Measurements from ENCODE around the gene TMEM101.
"Not testable (repeated sequence)": the region's sequence is repeated elsewhere in the genome, so short reads cannot be mapped to it uniquely, and the experiment has no call there.

TMEM101 gene

DNA sequence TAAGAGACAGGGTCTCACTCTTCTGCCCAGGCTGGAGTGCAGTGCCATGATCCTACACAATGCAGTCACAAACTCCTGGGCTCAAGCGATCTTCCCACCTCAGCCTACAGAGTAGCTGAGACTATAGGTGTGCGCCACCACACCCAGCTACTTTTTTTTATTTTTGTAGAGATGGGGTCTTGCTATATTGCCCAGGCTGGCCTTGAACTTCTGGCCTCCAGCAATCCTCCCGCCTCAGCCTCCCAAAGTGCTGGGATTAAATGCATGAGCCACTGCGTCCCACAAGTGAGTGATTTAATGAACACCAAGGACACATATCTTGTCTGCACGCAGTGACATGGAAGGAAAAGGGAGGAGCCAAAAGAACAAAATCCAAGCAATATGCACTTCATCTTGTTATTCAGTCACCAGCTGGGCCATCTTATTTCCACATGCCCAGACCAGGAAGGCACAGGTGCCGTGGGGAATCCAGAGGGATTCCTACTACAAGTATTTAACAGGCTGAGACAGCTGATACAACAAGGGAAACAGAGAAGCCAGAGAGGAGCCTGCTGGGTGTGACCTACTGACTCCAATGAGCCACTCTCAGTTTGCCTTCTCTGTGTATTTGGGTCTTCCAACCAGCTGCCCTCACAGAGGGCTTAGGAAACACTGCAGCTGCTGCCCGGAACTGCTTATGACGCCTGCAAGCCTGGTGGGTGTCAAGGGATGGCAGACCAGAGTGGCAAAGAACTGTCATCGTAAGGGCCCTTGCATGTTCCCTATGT is 34.7 kb upstream of the TMEM101 start:
- no peak overlapping the region for H3K4me3 ChIP-seq (ENCODE audit: low read depth, low read length)
- DNase-seq (ENCODE audit: low read depth), result no peak
- no peak for TF ChIP-seq CTCF (conservative IDR thresholded peaks at IDR 0.05; ENCODE audit: low read depth, low read length)

DNA sequence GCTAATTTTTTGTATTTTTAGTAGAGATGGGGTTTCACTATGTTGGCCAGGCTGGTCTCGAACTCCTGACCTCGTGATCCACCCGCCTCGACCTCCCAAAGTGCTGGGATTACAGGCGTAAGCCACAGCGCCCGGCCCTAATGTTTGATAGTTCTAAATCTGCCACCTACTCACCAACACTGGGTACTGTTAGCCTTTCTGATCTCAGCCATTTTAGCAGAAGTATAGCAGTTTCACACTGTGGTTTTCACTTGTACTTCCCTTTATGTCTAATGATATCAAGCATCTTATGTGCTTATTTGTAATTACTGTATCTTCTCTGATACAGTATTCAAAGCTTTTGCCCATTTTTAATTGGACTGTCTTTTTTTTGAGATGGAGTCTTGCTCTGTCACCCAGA is 32.1 kb upstream of the TMEM101 start:
- DNase-seq (ENCODE audit: low read depth); H3K4me3 ChIP-seq (ENCODE audit: low read depth, low read length): not testable (repeated sequence)

DNA sequence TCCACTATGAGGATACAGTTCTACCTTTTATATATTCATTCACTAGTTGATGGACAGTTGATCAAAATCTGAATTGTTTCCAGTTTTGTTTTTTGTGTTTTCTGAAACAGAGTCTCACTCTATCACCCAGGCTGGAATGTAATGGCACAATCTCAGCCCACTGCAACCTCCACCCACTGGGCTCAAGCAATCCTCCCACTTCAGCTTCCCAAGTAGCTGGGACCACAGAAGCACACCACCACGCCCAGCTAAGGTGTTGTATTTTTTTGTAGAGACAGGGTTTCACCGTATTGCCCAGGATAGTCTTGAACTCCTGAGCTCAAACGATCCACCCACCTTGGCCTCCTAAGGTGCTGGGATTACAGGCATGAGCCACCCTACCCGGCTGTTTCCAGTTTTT is 30.7 kb upstream of the TMEM101 start:
- DNase-seq (ENCODE audit: low read depth), result no peak
- H3K4me3 ChIP-seq (ENCODE audit: low read depth, low read length), result no peak overlapping the region
- TF ChIP-seq CTCF (conservative IDR thresholded peaks at IDR 0.05; ENCODE audit: low read depth, low read length), result no peak

GRCh38 chr17:44044071-44044470 is 29.3 kb upstream of the TMEM101 start:
- no peak for TF ChIP-seq CTCF (conservative IDR thresholded peaks at IDR 0.05; ENCODE audit: low read depth, low read length)
- DNase-seq (ENCODE audit: low read depth), result no peak
- no peak overlapping the region for H3K4me3 ChIP-seq (ENCODE audit: low read depth, low read length)

GRCh38 chr17:44043272-44043696 is 28.5 kb upstream of the TMEM101 start:
- no peak overlapping the region for H3K4me3 ChIP-seq (ENCODE audit: low read depth, low read length)
- no peak for TF ChIP-seq CTCF (conservative IDR thresholded peaks at IDR 0.05; ENCODE audit: low read depth, low read length)
- DNase-seq (ENCODE audit: low read depth), result peak; percentile 57

DNA sequence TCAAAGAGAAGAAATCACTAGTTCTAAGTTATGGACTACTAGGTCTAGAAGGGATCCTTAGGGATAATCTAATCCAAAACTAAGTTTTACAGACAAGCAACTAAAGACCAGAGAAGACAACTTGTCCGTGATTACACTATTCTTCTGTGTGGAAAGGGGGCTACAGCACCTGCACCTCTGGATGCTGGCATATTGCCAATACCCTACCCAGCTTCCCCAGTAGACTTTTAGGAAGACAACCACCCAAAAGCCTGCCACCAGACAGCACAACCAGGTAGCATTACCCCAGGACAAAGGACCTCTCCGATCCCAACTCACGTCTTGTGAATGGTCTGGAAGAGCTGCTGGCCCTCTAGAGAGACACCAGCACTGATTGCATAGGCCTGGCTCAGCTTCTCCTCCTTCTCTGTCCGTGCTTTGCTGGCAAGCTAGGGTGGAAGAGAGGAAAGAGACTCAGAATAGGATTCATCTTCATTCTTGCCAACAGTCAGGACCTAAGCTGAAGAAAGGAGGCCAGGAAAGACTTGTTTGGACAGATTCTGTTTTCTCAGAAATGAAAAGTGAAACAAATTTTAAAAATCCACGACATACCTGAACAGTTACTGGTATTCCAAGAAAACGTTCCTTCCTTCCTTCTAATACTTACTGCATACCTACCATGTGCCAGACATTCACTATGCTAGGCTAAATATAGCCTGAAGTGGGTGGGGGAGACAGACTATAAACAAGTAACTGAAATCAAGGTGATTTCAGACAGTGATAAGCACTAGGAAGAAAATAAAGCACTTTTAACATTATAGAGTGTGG is 25.3 kb upstream of the TMEM101 start:
- DNase-seq (ENCODE audit: low read depth), result peak; percentile 37
- no peak for TF ChIP-seq CTCF (conservative IDR thresholded peaks at IDR 0.05; ENCODE audit: low read depth, low read length)
- H3K4me3 ChIP-seq (ENCODE audit: low read depth, low read length), result no peak overlapping the region

- no peak for TF ChIP-seq CTCF (conservative IDR thresholded peaks at IDR 0.05; ENCODE audit: low read depth, low read length)
- no peak overlapping the region for H3K4me3 ChIP-seq (ENCODE audit: low read depth, low read length)
- DNase-seq (ENCODE audit: low read depth), result no peak
Measured at GRCh38 chr17:44038604-44039011, 23.8 kb upstream of the TMEM101 start.
